GM23338 (cell line): Measurements from ENCODE around the gene CXCL9. TPM values are rescaled to one million over a fixed set of nuclear protein-coding genes. Genes with fewer than 3 reads are reported as not detected.

ENCODE experiments used
- ATAC-seq: fragments of 200-7000 bp; cut with Tn5 transposase; 3 replicates; pipeline ENCODE4 v1.9.1; 2020
- DNase-seq: peaks from one replicate; pipeline ENCODE4 v3.0.0-alpha.2; 2015; ENCODE audit warnings: low spot score
- H2AFZ ChIP-seq: fragments of 200-600 bp; sonication (generic); 2 replicates; pipeline ENCODE4 v1.8.0; 2016; ENCODE audit warnings: antibody characterized with exemption, mild to moderate bottlenecking, moderate library complexity
- H3F3A ChIP-seq: fragments of 200-600 bp; sonication (generic); replicated peaks from 2 replicates; pipeline ENCODE4 v1.8.0; 2017; ENCODE audit warnings: antibody characterized with exemption, mixed run types, low read depth
- H3K27ac ChIP-seq: fragments of 200-600 bp; sonication (generic); 2 replicates; pipeline ENCODE4 v1.6.1; 2016; ENCODE audit warnings: low read depth
- H3K27me3 ChIP-seq: fragments of 200-600 bp; sonication (generic); 2 replicates; pipeline ENCODE4 v1.8.0; 2016; ENCODE audit warnings: mild to moderate bottlenecking, mixed run types, moderate library complexity; ENCODE audit not compliant: insufficient read depth
- H3K36me3 ChIP-seq: fragments of 200-600 bp; sonication (generic); 2 replicates; pipeline ENCODE4 v1.8.0; 2016; ENCODE audit warnings: mild to moderate bottlenecking; ENCODE audit not compliant: insufficient read depth
- H3K4me1 ChIP-seq: fragments of 200-600 bp; sonication (generic); 2 replicates; pipeline ENCODE4 v1.8.0; 2016; ENCODE audit warnings: mild to moderate bottlenecking, moderate library complexity; ENCODE audit not compliant: insufficient read depth
- H3K4me2 ChIP-seq: fragments of 200-600 bp; sonication (generic); 2 replicates; pipeline ENCODE4 v1.7.1; 2017; ENCODE audit warnings: mixed run types
- H3K4me3 ChIP-seq: fragments of 200-600 bp; sonication (generic); 2 replicates; pipeline ENCODE4 v1.6.1; 2016; ENCODE audit warnings: mixed run types
- H3K79me2 ChIP-seq: fragments of 200-600 bp; sonication (generic); replicated peaks from 2 replicates; pipeline ENCODE4 v1.8.0; 2017; ENCODE audit warnings: mild to moderate bottlenecking; ENCODE audit not compliant: insufficient read depth
- H3K9me2 ChIP-seq: fragments of 200-600 bp; sonication (generic); 2 replicates; pipeline ENCODE4 v1.8.0; 2017; ENCODE audit not compliant: insufficient read depth
- H4K20me1 ChIP-seq: fragments of 200-600 bp; sonication (generic); replicated peaks from 2 replicates; pipeline ENCODE4 v1.8.0; 2017; ENCODE audit warnings: mild to moderate bottlenecking; ENCODE audit not compliant: insufficient read depth
- H3K27ac Mint-ChIP-seq: 2 replicates; pipeline ENCODE4 v1.8.0; 2020; ENCODE audit warnings: inconsistent platforms, mild to moderate bottlenecking, moderate library complexity, mixed read lengths
- H3K27me3 Mint-ChIP-seq: 3 replicates; pipeline ENCODE4 v1.8.0; 2022; ENCODE audit warnings: low read depth, mild to moderate bottlenecking, moderate library complexity, mixed read lengths, inconsistent platforms; ENCODE audit not compliant: insufficient read depth, poor library complexity
- H3K36me3 Mint-ChIP-seq: 3 replicates; pipeline ENCODE4 v1.8.0; 2021; ENCODE audit warnings: low read depth, mild to moderate bottlenecking, inconsistent platforms, moderate library complexity, mixed read lengths
- H3K4me1 Mint-ChIP-seq: 3 replicates; pipeline ENCODE4 v1.8.0; 2020; ENCODE audit warnings: mild to moderate bottlenecking, inconsistent platforms, mixed read lengths
- H3K4me3 Mint-ChIP-seq: 3 replicates; pipeline ENCODE4 v1.8.0; 2021; ENCODE audit warnings: moderate library complexity, mild to moderate bottlenecking, inconsistent platforms, mixed read lengths
- H3K9me3 Mint-ChIP-seq: 3 replicates; pipeline ENCODE4 v1.8.0; 2020; ENCODE audit warnings: moderate library complexity, mild to moderate bottlenecking, inconsistent platforms, mixed read lengths
- CREB1 ChIP-seq: fragments of 250-450 bp; sonication (Bioruptor Pico); IDR thresholded peaks from 2 replicates; pipeline ENCODE4 v1.5.0; 2020; ENCODE audit warnings: low read depth, mild to moderate bottlenecking, moderate library complexity
- EZH2 ChIP-seq: fragments of 200-600 bp; sonication (generic); IDR thresholded peaks from one replicate; pipeline ENCODE4 v1.8.0; 2017; ENCODE audit warnings: antibody characterized with exemption, mild to moderate bottlenecking, low read depth; ENCODE audit not compliant: unreplicated experiment
- EZH2phosphoT487 ChIP-seq: fragments of 200-600 bp; sonication (generic); IDR thresholded peaks from one replicate; pipeline ENCODE4 v1.8.1; 2018; ENCODE audit warnings: antibody characterized with exemption; ENCODE audit not compliant: unreplicated experiment
- JUNB ChIP-seq: IDR thresholded peaks from one replicate; pipeline ENCODE4 v1.6.1; 2016; ENCODE audit warnings: antibody characterized with exemption; ENCODE audit not compliant: unreplicated experiment
- NANOG ChIP-seq: IDR thresholded peaks from 2 replicates; pipeline ENCODE4 v1.6.1; 2016; ENCODE audit warnings: antibody characterized with exemption, borderline replicate concordance
- POLR2AphosphoS5 ChIP-seq: IDR thresholded peaks from 2 replicates; pipeline ENCODE4 v1.6.1; 2016; ENCODE audit warnings: antibody characterized with exemption, low read depth
- STAT1 ChIP-seq: IDR thresholded peaks from one replicate; pipeline ENCODE4 v1.6.1; 2016; ENCODE audit warnings: antibody characterized with exemption; ENCODE audit not compliant: unreplicated experiment
- ZNF114 ChIP-seq: fragments of 250-450 bp; sonication (Bioruptor Pico); IDR thresholded peaks from 2 replicates; pipeline ENCODE4 v1.5.0; 2020; ENCODE audit warnings: mild to moderate bottlenecking, moderate library complexity
- ZNF331 ChIP-seq: fragments of 250-450 bp; sonication (Bioruptor Pico); IDR thresholded peaks from 2 replicates; pipeline ENCODE4 v1.5.0; 2020; ENCODE audit warnings: low read depth, mild to moderate bottlenecking, moderate library complexity
- polyA plus RNA-seq: library from polyadenylated mRNA; unstranded; fragments of >200 nt; fragmentation: Nextera tagmentation; extraction: Ambion mirVana; gene quantifications from 2 replicates; pipeline ENCODE4 v1.2.1, GENCODE V29; 2016
- total RNA-seq: library from RNA; depleted of rRNA; stranded (reverse); fragments of >200 nt; shearing (Covaris generic); gene quantifications from 2 replicates; pipeline ENCODE4 v1.2.3, GENCODE V29; 2014
- TF ChIP-seq, protein P1 (sequence below): fragments of 250-450 bp; sonication (Bioruptor Pico); IDR thresholded peaks from 2 replicates; pipeline ENCODE4 v1.5.0; 2020; ENCODE audit warnings: mild to moderate bottlenecking, moderate library complexity
- TF ChIP-seq, protein P2 (sequence below): IDR thresholded peaks from one replicate; pipeline ENCODE4 v1.6.1; 2018; ENCODE audit warnings: antibody characterized with exemption; ENCODE audit not compliant: unreplicated experiment
- TF ChIP-seq, protein P3 (sequence below), 2 experiments: fragments of 200-600 bp in 1 of 2; sonication (generic) in 1 of 2; conservative IDR thresholded peaks; 2 replicates each; pipeline versions ENCODE4 v1.5.1 to v1.6.1; 2016 to 2017; ENCODE audit warnings: antibody characterized with exemption in 2 of 2, low read depth in 2 of 2, mild to moderate bottlenecking in 2 of 2, moderate library complexity in 1 of 2
- TF ChIP-seq, protein P4 (sequence below): IDR thresholded peaks from 2 replicates; pipeline ENCODE4 v1.6.1; 2016; ENCODE audit warnings: antibody characterized with exemption

CXCL9 gene
- total and polyA plus RNA-seq, 2 experiments from 2014 or later: not detected

DNA sequence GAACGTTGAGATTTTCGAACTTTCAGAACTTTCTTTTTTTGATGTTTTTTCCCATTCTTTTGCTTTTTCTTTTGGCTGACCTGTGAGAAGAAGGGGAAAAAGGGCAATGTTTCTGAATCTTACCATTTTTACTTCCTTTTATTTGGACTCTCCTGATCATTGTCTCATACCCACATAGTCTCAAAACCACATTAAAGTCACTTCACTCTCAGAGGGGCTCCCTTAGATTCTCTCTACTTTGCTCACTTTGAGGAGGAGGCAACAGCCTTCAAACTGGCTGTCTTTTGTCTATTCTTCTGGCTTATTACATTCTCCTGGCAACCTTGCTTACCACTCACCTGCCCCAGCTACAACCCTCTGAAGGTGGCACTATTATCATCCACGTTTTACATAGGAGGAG lies 3.7 kb downstream of the CXCL9 start:
- Histone ChIP-seq H3K9me2 (peaks cover 9% of the 10 kb centered on the region; the same call in 1 of the 2 replicates), H3K4me1 (no peaks in the 10 kb centered on the region), H3K79me2 (no peaks in the 10 kb centered on the region), H3F3A (no peaks in the 10 kb centered on the region), H4K20me1 (no peaks in the 10 kb centered on the region), H3K4me3 (no peak overlapping the region), H3K27ac (no peak overlapping the region), H2AFZ (no peak overlapping the region), H3K36me3 (no peaks in the 10 kb centered on the region), H3K4me2 (no peak overlapping the region), H3K27me3 (no peaks in the 10 kb centered on the region)
- H3K36me3 Mint-ChIP-seq: no peaks in the 10 kb centered on the region
- DNase-seq: no peak
- H3K4me1 Mint-ChIP-seq: no peaks in the 10 kb centered on the region
- H3K27me3 Mint-ChIP-seq: peaks cover 4% of the 10 kb centered on the region
- H3K9me3 Mint-ChIP-seq: no peaks in the 10 kb centered on the region
- TF ChIP-seq, protein P1, sequence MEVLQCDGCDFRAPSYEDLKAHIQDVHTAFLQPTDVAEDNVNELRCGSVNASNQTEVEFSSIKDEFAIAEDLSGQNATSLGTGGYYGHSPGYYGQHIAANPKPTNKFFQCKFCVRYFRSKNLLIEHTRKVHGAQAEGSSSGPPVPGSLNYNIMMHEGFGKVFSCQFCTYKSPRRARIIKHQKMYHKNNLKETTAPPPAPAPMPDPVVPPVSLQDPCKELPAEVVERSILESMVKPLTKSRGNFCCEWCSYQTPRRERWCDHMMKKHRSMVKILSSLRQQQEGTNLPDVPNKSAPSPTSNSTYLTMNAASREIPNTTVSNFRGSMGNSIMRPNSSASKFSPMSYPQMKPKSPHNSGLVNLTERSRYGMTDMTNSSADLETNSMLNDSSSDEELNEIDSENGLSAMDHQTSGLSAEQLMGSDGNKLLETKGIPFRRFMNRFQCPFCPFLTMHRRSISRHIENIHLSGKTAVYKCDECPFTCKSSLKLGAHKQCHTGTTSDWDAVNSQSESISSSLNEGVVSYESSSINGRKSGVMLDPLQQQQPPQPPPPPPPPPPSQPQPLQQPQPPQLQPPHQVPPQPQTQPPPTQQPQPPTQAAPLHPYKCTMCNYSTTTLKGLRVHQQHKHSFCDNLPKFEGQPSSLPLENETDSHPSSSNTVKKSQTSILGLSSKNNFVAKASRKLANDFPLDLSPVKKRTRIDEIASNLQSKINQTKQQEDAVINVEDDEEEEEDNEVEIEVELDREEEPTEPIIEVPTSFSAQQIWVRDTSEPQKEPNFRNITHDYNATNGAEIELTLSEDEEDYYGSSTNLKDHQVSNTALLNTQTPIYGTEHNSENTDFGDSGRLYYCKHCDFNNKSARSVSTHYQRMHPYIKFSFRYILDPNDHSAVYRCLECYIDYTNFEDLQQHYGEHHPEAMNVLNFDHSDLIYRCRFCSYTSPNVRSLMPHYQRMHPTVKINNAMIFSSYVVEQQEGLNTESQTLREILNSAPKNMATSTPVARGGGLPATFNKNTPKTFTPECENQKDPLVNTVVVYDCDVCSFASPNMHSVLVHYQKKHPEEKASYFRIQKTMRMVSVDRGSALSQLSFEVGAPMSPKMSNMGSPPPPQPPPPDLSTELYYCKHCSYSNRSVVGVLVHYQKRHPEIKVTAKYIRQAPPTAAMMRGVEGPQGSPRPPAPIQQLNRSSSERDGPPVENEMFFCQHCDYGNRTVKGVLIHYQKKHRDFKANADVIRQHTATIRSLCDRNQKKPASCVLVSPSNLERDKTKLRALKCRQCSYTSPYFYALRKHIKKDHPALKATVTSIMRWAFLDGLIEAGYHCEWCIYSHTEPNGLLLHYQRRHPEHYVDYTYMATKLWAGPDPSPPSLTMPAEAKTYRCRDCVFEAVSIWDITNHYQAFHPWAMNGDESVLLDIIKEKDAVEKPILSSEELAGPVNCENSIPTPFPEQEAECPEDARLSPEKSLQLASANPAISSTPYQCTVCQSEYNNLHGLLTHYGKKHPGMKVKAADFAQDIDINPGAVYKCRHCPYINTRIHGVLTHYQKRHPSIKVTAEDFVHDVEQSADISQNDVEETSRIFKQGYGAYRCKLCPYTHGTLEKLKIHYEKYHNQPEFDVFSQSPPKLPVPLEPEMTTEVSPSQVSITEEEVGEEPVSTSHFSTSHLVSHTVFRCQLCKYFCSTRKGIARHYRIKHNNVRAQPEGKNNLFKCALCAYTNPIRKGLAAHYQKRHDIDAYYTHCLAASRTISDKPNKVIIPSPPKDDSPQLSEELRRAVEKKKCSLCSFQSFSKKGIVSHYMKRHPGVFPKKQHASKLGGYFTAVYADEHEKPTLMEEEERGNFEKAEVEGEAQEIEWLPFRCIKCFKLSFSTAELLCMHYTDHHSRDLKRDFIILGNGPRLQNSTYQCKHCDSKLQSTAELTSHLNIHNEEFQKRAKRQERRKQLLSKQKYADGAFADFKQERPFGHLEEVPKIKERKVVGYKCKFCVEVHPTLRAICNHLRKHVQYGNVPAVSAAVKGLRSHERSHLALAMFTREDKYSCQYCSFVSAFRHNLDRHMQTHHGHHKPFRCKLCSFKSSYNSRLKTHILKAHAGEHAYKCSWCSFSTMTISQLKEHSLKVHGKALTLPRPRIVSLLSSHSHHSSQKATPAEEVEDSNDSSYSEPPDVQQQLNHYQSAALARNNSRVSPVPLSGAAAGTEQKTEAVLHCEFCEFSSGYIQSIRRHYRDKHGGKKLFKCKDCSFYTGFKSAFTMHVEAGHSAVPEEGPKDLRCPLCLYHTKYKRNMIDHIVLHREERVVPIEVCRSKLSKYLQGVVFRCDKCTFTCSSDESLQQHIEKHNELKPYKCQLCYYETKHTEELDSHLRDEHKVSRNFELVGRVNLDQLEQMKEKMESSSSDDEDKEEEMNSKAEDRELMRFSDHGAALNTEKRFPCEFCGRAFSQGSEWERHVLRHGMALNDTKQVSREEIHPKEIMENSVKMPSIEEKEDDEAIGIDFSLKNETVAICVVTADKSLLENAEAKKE: no peak
- TF ChIP-seq ZNF331 (CRISPR knock-in tag) (no peak), STAT1 (no peak), NANOG (no peak), EZH2phosphoT487 (no peak), EZH2 (no peak), POLR2AphosphoS5 (no peak), JUNB (no peak), CREB1 (no peak), ZNF114 (CRISPR knock-in tag) (no peak)
- TF ChIP-seq, protein P2, sequence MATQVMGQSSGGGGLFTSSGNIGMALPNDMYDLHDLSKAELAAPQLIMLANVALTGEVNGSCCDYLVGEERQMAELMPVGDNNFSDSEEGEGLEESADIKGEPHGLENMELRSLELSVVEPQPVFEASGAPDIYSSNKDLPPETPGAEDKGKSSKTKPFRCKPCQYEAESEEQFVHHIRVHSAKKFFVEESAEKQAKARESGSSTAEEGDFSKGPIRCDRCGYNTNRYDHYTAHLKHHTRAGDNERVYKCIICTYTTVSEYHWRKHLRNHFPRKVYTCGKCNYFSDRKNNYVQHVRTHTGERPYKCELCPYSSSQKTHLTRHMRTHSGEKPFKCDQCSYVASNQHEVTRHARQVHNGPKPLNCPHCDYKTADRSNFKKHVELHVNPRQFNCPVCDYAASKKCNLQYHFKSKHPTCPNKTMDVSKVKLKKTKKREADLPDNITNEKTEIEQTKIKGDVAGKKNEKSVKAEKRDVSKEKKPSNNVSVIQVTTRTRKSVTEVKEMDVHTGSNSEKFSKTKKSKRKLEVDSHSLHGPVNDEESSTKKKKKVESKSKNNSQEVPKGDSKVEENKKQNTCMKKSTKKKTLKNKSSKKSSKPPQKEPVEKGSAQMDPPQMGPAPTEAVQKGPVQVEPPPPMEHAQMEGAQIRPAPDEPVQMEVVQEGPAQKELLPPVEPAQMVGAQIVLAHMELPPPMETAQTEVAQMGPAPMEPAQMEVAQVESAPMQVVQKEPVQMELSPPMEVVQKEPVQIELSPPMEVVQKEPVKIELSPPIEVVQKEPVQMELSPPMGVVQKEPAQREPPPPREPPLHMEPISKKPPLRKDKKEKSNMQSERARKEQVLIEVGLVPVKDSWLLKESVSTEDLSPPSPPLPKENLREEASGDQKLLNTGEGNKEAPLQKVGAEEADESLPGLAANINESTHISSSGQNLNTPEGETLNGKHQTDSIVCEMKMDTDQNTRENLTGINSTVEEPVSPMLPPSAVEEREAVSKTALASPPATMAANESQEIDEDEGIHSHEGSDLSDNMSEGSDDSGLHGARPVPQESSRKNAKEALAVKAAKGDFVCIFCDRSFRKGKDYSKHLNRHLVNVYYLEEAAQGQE: no peak
- TF ChIP-seq, protein P3, sequence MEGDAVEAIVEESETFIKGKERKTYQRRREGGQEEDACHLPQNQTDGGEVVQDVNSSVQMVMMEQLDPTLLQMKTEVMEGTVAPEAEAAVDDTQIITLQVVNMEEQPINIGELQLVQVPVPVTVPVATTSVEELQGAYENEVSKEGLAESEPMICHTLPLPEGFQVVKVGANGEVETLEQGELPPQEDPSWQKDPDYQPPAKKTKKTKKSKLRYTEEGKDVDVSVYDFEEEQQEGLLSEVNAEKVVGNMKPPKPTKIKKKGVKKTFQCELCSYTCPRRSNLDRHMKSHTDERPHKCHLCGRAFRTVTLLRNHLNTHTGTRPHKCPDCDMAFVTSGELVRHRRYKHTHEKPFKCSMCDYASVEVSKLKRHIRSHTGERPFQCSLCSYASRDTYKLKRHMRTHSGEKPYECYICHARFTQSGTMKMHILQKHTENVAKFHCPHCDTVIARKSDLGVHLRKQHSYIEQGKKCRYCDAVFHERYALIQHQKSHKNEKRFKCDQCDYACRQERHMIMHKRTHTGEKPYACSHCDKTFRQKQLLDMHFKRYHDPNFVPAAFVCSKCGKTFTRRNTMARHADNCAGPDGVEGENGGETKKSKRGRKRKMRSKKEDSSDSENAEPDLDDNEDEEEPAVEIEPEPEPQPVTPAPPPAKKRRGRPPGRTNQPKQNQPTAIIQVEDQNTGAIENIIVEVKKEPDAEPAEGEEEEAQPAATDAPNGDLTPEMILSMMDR (conservative IDR thresholded peaks at IDR 0.05; ENCODE audit: low read depth in 2 of 2): no peak
- TF ChIP-seq, protein P4, sequence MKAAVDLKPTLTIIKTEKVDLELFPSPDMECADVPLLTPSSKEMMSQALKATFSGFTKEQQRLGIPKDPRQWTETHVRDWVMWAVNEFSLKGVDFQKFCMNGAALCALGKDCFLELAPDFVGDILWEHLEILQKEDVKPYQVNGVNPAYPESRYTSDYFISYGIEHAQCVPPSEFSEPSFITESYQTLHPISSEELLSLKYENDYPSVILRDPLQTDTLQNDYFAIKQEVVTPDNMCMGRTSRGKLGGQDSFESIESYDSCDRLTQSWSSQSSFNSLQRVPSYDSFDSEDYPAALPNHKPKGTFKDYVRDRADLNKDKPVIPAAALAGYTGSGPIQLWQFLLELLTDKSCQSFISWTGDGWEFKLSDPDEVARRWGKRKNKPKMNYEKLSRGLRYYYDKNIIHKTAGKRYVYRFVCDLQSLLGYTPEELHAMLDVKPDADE: no peak
- H3K27ac Mint-ChIP-seq: no peak overlapping the region
- ATAC-seq: no peak
- no peak overlapping the region for H3K4me3 Mint-ChIP-seq
